Parathyroid adenoma (tissue), 2 donors: ENCODE data around the gene PTPRF.

Experiments used
- H2AFZ ChIP-seq: fragments of 300-600 bp; sonication (generic); one replicate; pipeline ENCODE4 v1.7.0; 2017; ENCODE audit warnings: antibody characterized with exemption, mild to moderate bottlenecking
- H3K27ac ChIP-seq: fragments of 300-600 bp; sonication (generic); one replicate; pipeline ENCODE4 v1.7.0; 2017
- H3K27me3 ChIP-seq: fragments of 300-600 bp; sonication (generic); one replicate; pipeline ENCODE4 v1.7.0; 2017; ENCODE audit warnings: low read length; ENCODE audit not compliant: control insufficient read depth, insufficient read depth
- H3K36me3 ChIP-seq: fragments of 300-600 bp; sonication (generic); one replicate; pipeline ENCODE4 v1.7.0; 2017; ENCODE audit warnings: low read length; ENCODE audit not compliant: control insufficient read depth, insufficient read depth
- H3K4me1 ChIP-seq: fragments of 300-600 bp; sonication (generic); one replicate; pipeline ENCODE4 v1.7.0; 2017; ENCODE audit warnings: control low read depth
- H3K4me2 ChIP-seq: fragments of 300-600 bp; sonication (generic); one replicate; pipeline ENCODE4 v1.7.0; 2017; ENCODE audit warnings: low read length
- H3K4me3 ChIP-seq: fragments of 300-600 bp; sonication (generic); one replicate; pipeline ENCODE4 v1.7.0; 2017; ENCODE audit warnings: low read depth, low read length
- H3K79me2 ChIP-seq: fragments of 300-600 bp; sonication (generic); one replicate; pipeline ENCODE4 v1.7.0; 2017; ENCODE audit warnings: control low read depth
- H3K9ac ChIP-seq: fragments of 300-600 bp; sonication (generic); one replicate; pipeline ENCODE4 v1.7.0; 2017; ENCODE audit warnings: mild to moderate bottlenecking
- H3K9me3 ChIP-seq: fragments of 300-600 bp; sonication (generic); one replicate; pipeline ENCODE4 v1.7.0; 2017; ENCODE audit warnings: low read length; ENCODE audit not compliant: control insufficient read depth
- TF ChIP-seq, protein P1 (sequence below): fragments of 300-600 bp; sonication (generic); IDR thresholded peaks from one replicate; pipeline ENCODE4 v1.7.0; 2017; ENCODE audit warnings: antibody characterized with exemption, mild to moderate bottlenecking
- donor health status: primary hyperparathyroidism.

PTPRF gene

DNA sequence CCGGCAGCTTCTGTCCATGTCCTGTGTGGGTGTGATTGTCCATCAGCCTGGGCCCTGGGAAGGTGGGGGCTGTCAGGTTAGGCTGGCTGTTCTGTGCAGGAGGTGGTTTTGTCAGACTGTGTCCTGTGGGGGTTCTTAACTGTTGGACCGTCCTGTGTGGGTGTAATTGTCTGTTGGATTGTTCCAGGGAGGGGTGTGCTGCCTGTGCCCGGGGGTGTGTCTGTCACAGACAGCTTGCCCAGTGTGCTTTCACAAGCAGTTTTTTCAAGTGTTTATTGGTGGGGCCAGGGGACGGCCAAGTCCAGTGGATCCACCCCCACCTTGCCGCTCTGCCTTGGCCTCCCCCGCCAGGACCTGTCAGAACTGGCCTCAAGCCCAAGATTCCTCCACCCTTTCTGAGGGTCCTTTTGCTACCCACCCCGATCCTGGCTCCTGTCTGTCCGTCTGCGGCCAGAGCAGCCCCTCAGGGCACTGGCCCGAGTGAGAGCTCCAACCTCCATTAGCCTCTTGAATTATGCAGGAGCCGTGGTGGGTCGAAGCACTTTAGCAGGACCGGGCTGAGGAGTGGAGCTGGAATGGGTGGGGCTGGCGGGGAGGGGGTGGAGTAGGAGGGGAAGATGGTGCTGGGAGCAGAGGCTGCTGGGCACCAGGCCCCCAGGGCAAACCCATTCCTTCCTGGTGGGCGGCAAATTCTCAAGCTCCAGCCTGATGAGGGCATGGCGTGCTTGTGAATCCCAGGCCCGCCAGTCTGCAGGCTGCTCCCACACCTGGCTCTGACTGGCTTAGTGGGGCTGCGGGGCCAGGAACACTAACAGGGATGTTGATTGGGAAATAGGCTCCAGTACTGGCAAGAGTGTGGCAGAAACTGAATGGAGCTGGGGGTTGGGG is 47.2 kb downstream of the PTPRF start:
- TF ChIP-seq, protein P1, sequence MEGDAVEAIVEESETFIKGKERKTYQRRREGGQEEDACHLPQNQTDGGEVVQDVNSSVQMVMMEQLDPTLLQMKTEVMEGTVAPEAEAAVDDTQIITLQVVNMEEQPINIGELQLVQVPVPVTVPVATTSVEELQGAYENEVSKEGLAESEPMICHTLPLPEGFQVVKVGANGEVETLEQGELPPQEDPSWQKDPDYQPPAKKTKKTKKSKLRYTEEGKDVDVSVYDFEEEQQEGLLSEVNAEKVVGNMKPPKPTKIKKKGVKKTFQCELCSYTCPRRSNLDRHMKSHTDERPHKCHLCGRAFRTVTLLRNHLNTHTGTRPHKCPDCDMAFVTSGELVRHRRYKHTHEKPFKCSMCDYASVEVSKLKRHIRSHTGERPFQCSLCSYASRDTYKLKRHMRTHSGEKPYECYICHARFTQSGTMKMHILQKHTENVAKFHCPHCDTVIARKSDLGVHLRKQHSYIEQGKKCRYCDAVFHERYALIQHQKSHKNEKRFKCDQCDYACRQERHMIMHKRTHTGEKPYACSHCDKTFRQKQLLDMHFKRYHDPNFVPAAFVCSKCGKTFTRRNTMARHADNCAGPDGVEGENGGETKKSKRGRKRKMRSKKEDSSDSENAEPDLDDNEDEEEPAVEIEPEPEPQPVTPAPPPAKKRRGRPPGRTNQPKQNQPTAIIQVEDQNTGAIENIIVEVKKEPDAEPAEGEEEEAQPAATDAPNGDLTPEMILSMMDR: no peak
- Histone ChIP-seq H3K27me3 (no peaks in the 10 kb centered on the region), H3K4me1 (peaks cover 5% of the 10 kb centered on the region), H3K36me3 (no peaks in the 10 kb centered on the region), H3K9me3 (no peaks in the 10 kb centered on the region), H3K9ac (no peak overlapping the region), H3K4me3 (no peak overlapping the region), H2AFZ (no peak overlapping the region), H3K4me2 (no peak overlapping the region), H3K79me2 (no peaks in the 10 kb centered on the region), H3K27ac (no peak overlapping the region)

- no peak overlapping the region for H3K9ac ChIP-seq
- H3K4me3 ChIP-seq: no peak overlapping the region
- peaks cover 10% of the 10 kb centered on the region for H3K4me1 ChIP-seq
- H3K27ac ChIP-seq: no peak overlapping the region
- no peaks in the 10 kb centered on the region for H3K79me2 ChIP-seq
- no peaks in the 10 kb centered on the region for H3K9me3 ChIP-seq
- H3K36me3 ChIP-seq: no peaks in the 10 kb centered on the region
- no peak overlapping the region for H3K4me2 ChIP-seq
- H3K27me3 ChIP-seq: no peaks in the 10 kb centered on the region
- H2AFZ ChIP-seq: no peak overlapping the region
- TF ChIP-seq, protein P1: no peak
Observed at GRCh38 chr1:43580039-43580438, 49.4 kb downstream of the PTPRF start.

GRCh38 chr1:43582162-43582566 is 51.5 kb downstream of the PTPRF start:
- Histone ChIP-seq H3K36me3 (no peaks in the 10 kb centered on the region), H3K4me1 (peaks cover 18% of the 10 kb centered on the region), H3K4me3 (no peak overlapping the region), H3K27me3 (no peaks in the 10 kb centered on the region), H3K4me2 (no peak overlapping the region), H2AFZ (no peak overlapping the region), H3K9me3 (no peaks in the 10 kb centered on the region), H3K79me2 (no peaks in the 10 kb centered on the region), H3K27ac (no peak overlapping the region), H3K9ac (no peak overlapping the region)
- TF ChIP-seq, protein P1: no peak

- TF ChIP-seq, protein P1: no peak
- Histone ChIP-seq H3K9ac (no peak overlapping the region), H3K9me3 (no peaks in the 10 kb centered on the region), H3K79me2 (no peaks in the 10 kb centered on the region), H3K27me3 (no peaks in the 10 kb centered on the region), H3K4me1 (peaks cover 16% of the 10 kb centered on the region), H3K27ac (no peak overlapping the region), H3K36me3 (no peaks in the 10 kb centered on the region), H2AFZ (no peak overlapping the region), H3K4me3 (no peak overlapping the region), H3K4me2 (no peak overlapping the region)
Observed at GRCh38 chr1:43583058-43583457, 52.4 kb downstream of the PTPRF start.

DNA sequence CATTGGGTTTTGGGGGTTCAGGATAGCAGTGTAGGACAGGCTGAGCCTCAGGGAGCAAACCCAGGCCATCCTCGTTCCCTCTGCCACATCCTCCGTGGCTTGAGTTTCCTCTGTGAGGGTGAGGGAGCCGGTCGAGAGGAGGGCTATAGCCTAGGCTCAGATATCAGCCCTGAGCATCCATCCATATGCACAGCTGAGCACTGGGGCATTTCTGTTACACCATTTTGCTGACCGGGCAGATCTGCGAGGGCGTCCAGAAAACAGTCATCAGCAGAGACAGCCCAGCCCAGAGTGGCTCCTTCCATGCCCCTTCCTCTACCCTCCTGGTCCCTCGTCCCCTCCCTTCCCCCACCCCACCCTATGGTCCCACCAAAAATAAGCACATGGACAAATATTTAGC is 53.5 kb downstream of the PTPRF start:
- no peaks in the 10 kb centered on the region for H3K27me3 ChIP-seq
- TF ChIP-seq, protein P1: no peak
- H2AFZ ChIP-seq: no peak overlapping the region
- no peak overlapping the region for H3K4me3 ChIP-seq
- no peaks in the 10 kb centered on the region for H3K36me3 ChIP-seq
- H3K4me2 ChIP-seq: no peak overlapping the region
- H3K9ac ChIP-seq: no peak overlapping the region
- H3K4me1 ChIP-seq: peaks cover 18% of the 10 kb centered on the region
- no peaks in the 10 kb centered on the region for H3K9me3 ChIP-seq
- no peaks in the 10 kb centered on the region for H3K79me2 ChIP-seq
- H3K27ac ChIP-seq: peak overlapping the region; percentile 84
